ENCODE results near the gene KCP.

The KCP gene

GRCh38 chr7:128906766-128907559 lies 3.5 kb downstream of the KCP start:
- no peak for DNase-seq (ENCODE audit: low read depth in 2 of 2)

- no peak for DNase-seq (ENCODE audit: low read depth in 2 of 2)
Observed at GRCh38 chr7:128906001-128906765, 4.3 kb downstream of the KCP start.

- DNase-seq (ENCODE audit: low read depth in 2 of 2) = no peak
Observed at GRCh38 chr7:128904381-128905197, 5.9 kb downstream of the KCP start.

GRCh38 chr7:128903621-128904361 lies 6.7 kb downstream of the KCP start:
- DNase-seq (ENCODE audit: low read depth in 2 of 2) = no peak

- DNase-seq (ENCODE audit: low read depth in 2 of 2) = no peak
Observed at GRCh38 chr7:128902761-128903585, 7.5 kb downstream of the KCP start.

- no peak for DNase-seq (ENCODE audit: low read depth in 2 of 2)
Observed at GRCh38 chr7:128900237-128900636, 10.3 kb downstream of the KCP start.

- no peak for DNase-seq (ENCODE audit: low read depth in 2 of 2)
Observed at GRCh38 chr7:128899392-128899791, 11.1 kb downstream of the KCP start.

- DNase-seq (ENCODE audit: low read depth in 2 of 2) = no peak
Observed at GRCh38 chr7:128895320-128895719, 15.2 kb downstream of the KCP start.

- DNase-seq (ENCODE audit: low read depth in 2 of 2) = no peak
Observed at GRCh38 chr7:128894101-128894440, 16.4 kb downstream of the KCP start.

- DNase-seq (ENCODE audit: low read depth in 2 of 2) = no peak
Observed at GRCh38 chr7:128893251-128894100, 17.0 kb downstream of the KCP start.

- DNase-seq (ENCODE audit: low read depth in 2 of 2) = no peak
Observed at GRCh38 chr7:128892521-128893250, 17.8 kb downstream of the KCP start.

- DNase-seq (ENCODE audit: low read depth in 2 of 2) = no peak
Observed at GRCh38 chr7:128891942-128892269, 18.6 kb downstream of the KCP start.

- DNase-seq (ENCODE audit: low read depth in 2 of 2) = no peak
Observed at GRCh38 chr7:128891110-128891941, 19.2 kb downstream of the KCP start.

- DNase-seq (ENCODE audit: low read depth in 2 of 2) = no peak
Observed at GRCh38 chr7:128890306-128891109, 20.0 kb downstream of the KCP start.

- no peak for DNase-seq (ENCODE audit: low read depth in 2 of 2)
Observed at GRCh38 chr7:128889121-128889520, 21.4 kb downstream of the KCP start.

- DNase-seq (ENCODE audit: low read depth in 2 of 2) = no peak
Observed at GRCh38 chr7:128888756-128889095, 21.8 kb downstream of the KCP start.

- DNase-seq (ENCODE audit: low read depth in 2 of 2) = no peak
Observed at GRCh38 chr7:128888039-128888755, 22.3 kb downstream of the KCP start.
